Measurements from ENCODE around the gene VMP1.
"Not testable (repeated sequence)": the region's sequence is repeated elsewhere in the genome, so short reads cannot be mapped to it uniquely, and the experiment has no call there.

Gene VMP1

GRCh38 chr17:59790910-59791309 is 83.5 kb downstream of the VMP1 start:
- no peak overlapping the region for H3K4me3 ChIP-seq (ENCODE audit: low read depth, low read length)
- DNase-seq (ENCODE audit: low read depth) = peak; percentile 40
- TF ChIP-seq, protein P1, sequence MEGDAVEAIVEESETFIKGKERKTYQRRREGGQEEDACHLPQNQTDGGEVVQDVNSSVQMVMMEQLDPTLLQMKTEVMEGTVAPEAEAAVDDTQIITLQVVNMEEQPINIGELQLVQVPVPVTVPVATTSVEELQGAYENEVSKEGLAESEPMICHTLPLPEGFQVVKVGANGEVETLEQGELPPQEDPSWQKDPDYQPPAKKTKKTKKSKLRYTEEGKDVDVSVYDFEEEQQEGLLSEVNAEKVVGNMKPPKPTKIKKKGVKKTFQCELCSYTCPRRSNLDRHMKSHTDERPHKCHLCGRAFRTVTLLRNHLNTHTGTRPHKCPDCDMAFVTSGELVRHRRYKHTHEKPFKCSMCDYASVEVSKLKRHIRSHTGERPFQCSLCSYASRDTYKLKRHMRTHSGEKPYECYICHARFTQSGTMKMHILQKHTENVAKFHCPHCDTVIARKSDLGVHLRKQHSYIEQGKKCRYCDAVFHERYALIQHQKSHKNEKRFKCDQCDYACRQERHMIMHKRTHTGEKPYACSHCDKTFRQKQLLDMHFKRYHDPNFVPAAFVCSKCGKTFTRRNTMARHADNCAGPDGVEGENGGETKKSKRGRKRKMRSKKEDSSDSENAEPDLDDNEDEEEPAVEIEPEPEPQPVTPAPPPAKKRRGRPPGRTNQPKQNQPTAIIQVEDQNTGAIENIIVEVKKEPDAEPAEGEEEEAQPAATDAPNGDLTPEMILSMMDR (IDR thresholded peaks at IDR 0.05; ENCODE audit: low read depth, low read length) = no peak
- TF ChIP-seq POLR2A (IDR thresholded peaks at IDR 0.05; ENCODE audit: extremely low read depth, insufficient read length) (no peak), MYC (IDR thresholded peaks at IDR 0.05; ENCODE audit: low read depth, low read length) (no peak)
- TF ChIP-seq, protein P2, sequence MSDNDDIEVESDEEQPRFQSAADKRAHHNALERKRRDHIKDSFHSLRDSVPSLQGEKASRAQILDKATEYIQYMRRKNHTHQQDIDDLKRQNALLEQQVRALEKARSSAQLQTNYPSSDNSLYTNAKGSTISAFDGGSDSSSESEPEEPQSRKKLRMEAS (IDR thresholded peaks at IDR 0.05; ENCODE audit: low read depth, low read length) = no peak

DNA sequence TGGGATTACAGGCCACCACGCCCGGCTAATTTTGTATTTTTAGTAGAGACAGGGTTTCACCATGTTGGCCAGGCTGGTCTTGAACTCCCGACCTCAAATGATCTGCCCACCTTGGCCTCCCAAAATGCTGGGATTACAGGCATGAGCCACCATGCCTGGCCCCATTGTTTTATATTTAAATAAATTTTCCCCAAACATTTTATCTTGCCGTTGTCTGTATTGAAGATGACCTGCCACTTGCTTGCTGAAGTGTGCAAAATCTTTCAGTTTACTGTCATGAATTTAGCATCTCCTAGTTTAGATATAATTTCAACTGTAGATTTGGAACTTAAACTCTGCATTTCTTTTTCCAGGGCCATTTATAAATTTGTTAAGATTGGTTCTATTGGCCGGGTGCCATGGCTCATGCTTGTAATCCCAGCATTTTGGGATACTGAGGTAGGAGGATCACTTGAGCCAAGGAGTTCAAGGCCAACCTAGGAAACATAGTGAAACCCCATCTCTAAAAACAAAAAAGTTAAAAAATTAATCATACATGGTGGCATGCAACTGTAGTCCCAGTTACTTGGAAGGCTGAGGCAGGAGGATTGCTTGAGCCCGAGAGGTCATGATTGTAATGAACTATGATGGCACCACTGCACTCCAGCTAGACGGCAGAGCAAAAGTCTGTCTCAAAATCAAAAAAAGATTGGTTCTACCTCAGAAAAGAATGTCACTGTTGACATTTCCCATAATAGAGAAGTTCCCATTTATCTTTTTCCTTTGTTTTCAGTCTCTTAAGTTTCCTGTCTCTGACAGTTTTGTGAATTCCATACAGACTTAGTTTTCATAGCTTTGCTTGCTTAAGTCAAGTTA is 84.4 kb downstream of the VMP1 start:
- no peak for TF ChIP-seq MYC (IDR thresholded peaks at IDR 0.05; ENCODE audit: low read depth, low read length)
- TF ChIP-seq, protein P2 (IDR thresholded peaks at IDR 0.05; ENCODE audit: low read depth, low read length) = no peak
- no peak for TF ChIP-seq POLR2A (IDR thresholded peaks at IDR 0.05; ENCODE audit: extremely low read depth, insufficient read length)
- TF ChIP-seq, protein P1 (IDR thresholded peaks at IDR 0.05; ENCODE audit: low read depth, low read length) = no peak
- DNase-seq (ENCODE audit: low read depth) = no peak
- no peak overlapping the region for H3K4me3 ChIP-seq (ENCODE audit: low read depth, low read length)

- not testable (repeated sequence) for DNase-seq (ENCODE audit: low read depth); H3K4me3 ChIP-seq (ENCODE audit: low read depth, low read length)
Observed at GRCh38 chr17:59792458-59792823, 85.0 kb downstream of the VMP1 start.

- no peak overlapping the region for H3K4me3 ChIP-seq (ENCODE audit: low read depth, low read length)
- TF ChIP-seq, protein P2 (IDR thresholded peaks at IDR 0.05; ENCODE audit: low read depth, low read length) = no peak
- no peak for TF ChIP-seq MYC (IDR thresholded peaks at IDR 0.05; ENCODE audit: low read depth, low read length)
- TF ChIP-seq, protein P1 (IDR thresholded peaks at IDR 0.05; ENCODE audit: low read depth, low read length) = no peak
- no peak for TF ChIP-seq POLR2A (IDR thresholded peaks at IDR 0.05; ENCODE audit: extremely low read depth, insufficient read length)
- DNase-seq (ENCODE audit: low read depth) = no peak
Observed at GRCh38 chr17:59793205-59793604, 85.8 kb downstream of the VMP1 start.

DNA sequence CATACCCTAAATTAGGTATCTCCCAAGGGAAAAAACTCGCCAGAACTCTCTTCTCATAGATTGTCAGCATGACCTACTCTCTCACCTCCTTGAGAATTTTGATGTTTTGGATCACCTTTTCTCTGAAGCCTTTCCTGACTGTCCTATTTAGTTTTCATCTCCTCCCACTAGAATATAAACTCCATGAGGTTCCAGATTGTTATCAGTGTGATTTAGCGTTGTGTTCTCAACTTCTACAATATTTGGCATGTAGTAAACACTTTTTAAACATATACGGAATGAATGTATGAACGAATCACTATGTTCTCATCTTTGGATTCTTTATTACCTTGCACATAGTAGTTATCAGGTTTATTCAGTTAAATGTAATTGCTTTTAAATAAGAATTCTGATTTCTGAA is 88.7 kb downstream of the VMP1 start:
- no peak for TF ChIP-seq POLR2A (IDR thresholded peaks at IDR 0.05; ENCODE audit: extremely low read depth, insufficient read length)
- TF ChIP-seq, protein P1 (IDR thresholded peaks at IDR 0.05; ENCODE audit: low read depth, low read length) = no peak
- TF ChIP-seq, protein P2 (IDR thresholded peaks at IDR 0.05; ENCODE audit: low read depth, low read length) = no peak
- TF ChIP-seq MYC (IDR thresholded peaks at IDR 0.05; ENCODE audit: low read depth, low read length) = no peak
- no peak overlapping the region for H3K4me3 ChIP-seq (ENCODE audit: low read depth, low read length)
- DNase-seq (ENCODE audit: low read depth) = no peak

DNA sequence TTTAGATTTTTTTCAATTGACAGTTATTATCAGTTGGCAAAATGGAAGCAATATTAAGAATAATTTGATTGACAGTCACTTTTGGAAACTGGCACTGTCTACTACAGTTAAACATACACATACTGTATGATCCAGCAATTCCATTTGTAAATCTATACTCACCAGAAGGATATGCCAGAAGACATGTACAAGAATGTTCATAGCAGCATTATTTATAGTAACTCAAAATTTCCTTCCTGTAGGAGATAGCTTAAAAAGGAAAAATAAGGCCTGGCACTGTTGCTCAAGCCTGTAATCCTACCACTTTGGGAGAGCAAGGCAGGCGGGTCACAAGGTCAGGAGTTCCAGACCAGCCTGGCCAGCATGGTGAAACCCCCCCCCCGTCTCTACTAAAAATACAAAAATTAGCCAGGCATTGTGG is 89.3 kb downstream of the VMP1 start:
- TF ChIP-seq, protein P2 (IDR thresholded peaks at IDR 0.05; ENCODE audit: low read depth, low read length) = no peak
- TF ChIP-seq MYC (IDR thresholded peaks at IDR 0.05; ENCODE audit: low read depth, low read length) = no peak
- TF ChIP-seq POLR2A (IDR thresholded peaks at IDR 0.05; ENCODE audit: extremely low read depth, insufficient read length) = no peak
- TF ChIP-seq, protein P1 (IDR thresholded peaks at IDR 0.05; ENCODE audit: low read depth, low read length) = no peak
- H3K4me3 ChIP-seq (ENCODE audit: low read depth, low read length) = no peak overlapping the region
- DNase-seq (ENCODE audit: low read depth) = no peak

Measured in NB4 (cell line).